GM12891 (cell line): ENCODE data around the gene EPHB3.

Experiments
- PAX5 ChIP-seq: IDR thresholded peaks from 2 replicates; pipeline ENCODE4 v1.6.1; 2011; ENCODE audit warnings: low read length, moderate library complexity, mild to moderate bottlenecking; ENCODE audit not compliant: insufficient read depth, severe bottlenecking
- POLR2A ChIP-seq: IDR thresholded peaks from 2 replicates; pipeline ENCODE4 v1.6.1; 2011; ENCODE audit warnings: low read depth, low read length, control low read depth
- POLR2AphosphoS5 ChIP-seq: IDR thresholded peaks from 2 replicates; pipeline ENCODE4 v1.6.1; 2011; ENCODE audit warnings: low read depth, low read length, control low read depth
- POU2F2 ChIP-seq: IDR thresholded peaks from 2 replicates; pipeline ENCODE4 v1.6.1; 2011; ENCODE audit warnings: low read depth, mild to moderate bottlenecking, control low read depth, low read length, moderate library complexity
- SPI1 ChIP-seq: IDR thresholded peaks from 2 replicates; pipeline ENCODE4 v1.6.1; 2011; ENCODE audit warnings: low read depth, low read length, control low read depth
- TAF1 ChIP-seq: IDR thresholded peaks from 2 replicates; pipeline ENCODE4 v1.6.1; 2011; ENCODE audit warnings: low read depth, low read length, control low read depth

- TF ChIP-seq POLR2AphosphoS5 (no peak), POLR2A (no peak), TAF1 (no peak), SPI1 (no peak), PAX5 (no peak), POU2F2 (no peak)
Measured at GRCh38 chr3:184588776-184589175, 27.2 kb downstream of the EPHB3 start.
